ENCODE data around the gene GFPT1. TPM values are rescaled to one million over a fixed set of nuclear protein-coding genes. Genes with fewer than 3 reads are reported as not detected.

GFPT1 gene
- total RNA-seq, 4 donors from 2014 or later = 56.7 to 125 (median 71.3) TPM

- H3K36me3 ChIP-seq = peaks cover 17 to 25% of the 10 kb centered on the region in 2 donors
- intact Hi-C loops (cut with DNase I) = no loop called here
- WGBS, 2 donors = 93 to 100% methylated on average over 1 of the region's 1 CpG
- DNase-seq = no peak
- no peaks in the 10 kb centered on the region for H3K9me3 ChIP-seq
- no peak overlapping the region for H3K4me3 ChIP-seq (replicated peaks in 1 of 3)
- no peak overlapping the region for H3K27ac ChIP-seq
- TF ChIP-seq CTCF (IDR thresholded peaks at IDR 0.05) (no peak), POLR2A (IDR thresholded peaks at IDR 0.05) (no peak)
- H3K27me3 ChIP-seq = no peaks in the 10 kb centered on the region
- H3K4me1 ChIP-seq = no peaks in the 10 kb centered on the region
Measured at GRCh38 chr2:69322631-69323030, 64.4 kb downstream of the GFPT1 start.

DNA sequence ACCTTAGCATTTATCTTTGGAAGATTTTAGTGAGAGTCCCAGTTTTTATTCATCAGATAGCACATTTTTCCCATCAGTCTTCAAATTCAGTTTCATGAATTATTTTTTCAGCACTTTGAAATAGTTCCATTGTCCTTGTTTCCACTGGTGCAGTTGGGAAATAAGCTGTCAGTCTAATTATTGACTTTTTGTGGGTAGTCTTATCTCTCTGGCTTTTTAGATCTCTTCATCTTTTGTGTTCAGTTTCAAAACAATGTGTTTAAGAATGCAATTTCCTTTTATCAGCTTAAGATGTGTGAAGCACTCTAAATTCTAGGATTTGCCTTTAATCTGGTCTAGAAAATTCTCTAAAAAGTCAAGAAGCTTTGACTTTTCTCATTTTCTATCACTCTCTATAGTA lies 70.5 kb downstream of the GFPT1 start:
- Histone ChIP-seq H3K36me3 (no peaks in the 10 kb centered on the region), H3K4me3 (replicated peaks in 1 of 3) (no peak overlapping the region), H3K27ac (no peak overlapping the region), H3K9me3 (no peaks in the 10 kb centered on the region), H3K27me3 (no peaks in the 10 kb centered on the region), H3K4me1 (no peaks in the 10 kb centered on the region)
- TF ChIP-seq CTCF (IDR thresholded peaks at IDR 0.05) (no peak), POLR2A (IDR thresholded peaks at IDR 0.05) (no peak)
- DNase-seq = no peak
- intact Hi-C loops (cut with DNase I) = no loop called here

DNA sequence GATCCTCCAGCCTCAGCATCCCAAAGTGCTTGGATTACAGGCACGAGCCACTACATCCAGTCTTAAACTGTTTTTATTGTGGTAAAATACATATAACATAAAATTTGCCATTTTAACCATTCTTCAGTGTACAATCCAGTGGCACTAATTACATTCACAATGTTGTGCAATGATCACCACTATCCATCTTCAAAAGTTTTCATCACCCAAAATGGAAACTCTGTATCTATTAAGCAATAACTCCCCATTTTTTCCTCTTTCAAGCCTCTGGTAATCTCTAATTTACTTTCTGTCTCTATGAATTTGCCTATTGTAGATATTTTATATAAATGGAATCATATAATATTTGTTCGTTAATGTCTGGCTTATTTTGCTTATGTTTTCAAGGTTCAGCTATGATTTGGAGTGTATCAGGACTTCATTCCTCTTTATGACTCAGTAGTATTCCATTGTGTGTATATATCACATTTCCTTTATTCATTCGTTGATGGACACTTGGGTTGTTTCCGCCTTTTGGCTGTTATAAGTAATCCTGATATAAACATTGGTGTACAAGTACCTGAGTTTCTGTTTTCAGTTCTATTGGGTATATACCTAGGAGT lies 71.8 kb downstream of the GFPT1 start:
- peaks cover 4% of the 10 kb centered on the region in 2 donors for H3K4me1 ChIP-seq
- H3K27me3 ChIP-seq = no peaks in the 10 kb centered on the region
- no peak overlapping the region for H3K27ac ChIP-seq
- intact Hi-C loops (cut with DNase I) = no loop called here
- TF ChIP-seq POLR2A (IDR thresholded peaks at IDR 0.05) = no peak
- H3K4me3 ChIP-seq (replicated peaks in 1 of 3) = no peak overlapping the region
- no peaks in the 10 kb centered on the region for H3K36me3 ChIP-seq
- 97 to 98% methylated on average over 4 of the region's 4 CpGs for WGBS, 2 donors
- no peak for DNase-seq
- H3K9me3 ChIP-seq = no peaks in the 10 kb centered on the region

- intact Hi-C loops (cut with DNase I) = no loop called here
- DNase-seq = no peak
- no peak overlapping the region for H3K4me3 ChIP-seq (replicated peaks in 1 of 3)
- 64 to 68% methylated on average over 2 of the region's 2 CpGs for WGBS, 2 donors
- no peaks in the 10 kb centered on the region for H3K27me3 ChIP-seq
- no peak overlapping the region for H3K27ac ChIP-seq
- H3K4me1 ChIP-seq = peaks cover 15 to 33% of the 10 kb centered on the region in 2 donors
- H3K36me3 ChIP-seq = no peaks in the 10 kb centered on the region
- TF ChIP-seq POLR2A (IDR thresholded peaks at IDR 0.05) = no peak
- no peak for TF ChIP-seq CTCF (IDR thresholded peaks at IDR 0.05)
- no peaks in the 10 kb centered on the region for H3K9me3 ChIP-seq
Measured at GRCh38 chr2:69311024-69311416, 76.0 kb downstream of the GFPT1 start.

DNA sequence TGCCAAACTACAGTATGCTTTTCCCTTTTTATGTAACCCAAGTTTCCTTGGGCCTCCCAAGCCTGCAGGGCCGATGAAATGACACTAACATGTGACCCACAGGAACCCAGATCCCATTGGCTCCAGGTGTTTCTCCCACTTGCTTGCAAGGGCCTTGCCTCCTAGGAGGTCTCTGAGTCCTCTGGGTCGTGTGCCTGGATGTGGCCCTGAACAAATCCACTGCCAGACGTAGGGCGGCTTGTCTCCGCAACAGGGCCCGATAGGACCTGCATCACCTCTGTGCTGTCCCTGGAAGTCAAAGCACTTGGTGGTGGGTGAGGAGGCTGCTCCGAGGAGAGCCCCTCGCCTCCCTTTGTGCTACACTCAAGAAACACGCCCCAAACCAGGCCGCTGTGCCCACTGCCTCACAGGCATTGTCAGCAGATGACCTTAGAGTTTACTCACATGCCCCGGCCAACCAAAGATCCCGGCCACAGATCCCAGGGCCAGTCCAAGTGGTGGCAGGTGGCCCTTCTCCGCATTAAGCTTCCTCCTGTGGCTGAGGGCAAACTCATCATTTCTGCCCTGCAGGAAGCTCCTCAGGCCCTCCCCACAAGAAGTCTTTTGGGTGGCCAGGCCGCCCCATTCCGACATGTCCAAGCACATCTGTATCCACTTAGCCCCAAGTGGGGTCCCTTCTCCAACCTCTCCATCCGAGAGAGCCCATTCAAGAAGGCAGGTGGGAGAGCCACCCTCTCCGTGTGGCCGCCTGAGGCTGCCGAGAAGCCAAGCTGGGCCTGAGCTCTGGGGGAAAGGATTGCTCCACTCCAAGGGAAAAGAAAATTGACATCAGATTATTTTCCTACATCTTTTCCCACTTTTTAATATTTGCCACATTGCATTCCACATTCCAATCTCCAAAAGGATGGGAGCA lies 76.7 kb downstream of the GFPT1 start:
- intact Hi-C loops (cut with DNase I) = no loop called here
- Histone ChIP-seq H3K4me1 (peaks cover 15 to 38% of the 10 kb centered on the region in 2 donors), H3K27me3 (no peaks in the 10 kb centered on the region), H3K9me3 (no peaks in the 10 kb centered on the region), H3K36me3 (no peaks in the 10 kb centered on the region), H3K27ac (peak overlapping the region; percentile 8 to 70 (median 37)), H3K4me3 (replicated peaks in 1 of 3) (no peak overlapping the region)
- TF ChIP-seq POLR2A (IDR thresholded peaks at IDR 0.05) = no peak
- no peak for TF ChIP-seq CTCF (IDR thresholded peaks at IDR 0.05)
- DNase-seq = no peak
- 80 to 84% methylated on average over 11 to 19 of the region's 19 CpGs for WGBS, 2 donors
